Activated CD4-positive, alpha-beta T cell treated with anti-CD3 and anti-CD28 coated beads, Interleukin-2, amount 50 U/mL, for 16 hours (primary cell): ENCODE data around the gene DUSP15.
"Not testable (repeated sequence)": the region's sequence is repeated elsewhere in the genome, so short reads cannot be mapped to it uniquely, and the experiment has no call there.

Experiments
- DNase-seq: peaks from one replicate; pipeline ENCODE4 v3.0.0-alpha.2; 2020

Gene DUSP15, protein sequence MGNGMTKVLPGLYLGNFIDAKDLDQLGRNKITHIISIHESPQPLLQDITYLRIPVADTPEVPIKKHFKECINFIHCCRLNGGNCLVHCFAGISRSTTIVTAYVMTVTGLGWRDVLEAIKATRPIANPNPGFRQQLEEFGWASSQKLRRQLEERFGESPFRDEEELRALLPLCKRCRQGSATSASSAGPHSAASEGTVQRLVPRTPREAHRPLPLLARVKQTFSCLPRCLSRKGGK

DNA sequence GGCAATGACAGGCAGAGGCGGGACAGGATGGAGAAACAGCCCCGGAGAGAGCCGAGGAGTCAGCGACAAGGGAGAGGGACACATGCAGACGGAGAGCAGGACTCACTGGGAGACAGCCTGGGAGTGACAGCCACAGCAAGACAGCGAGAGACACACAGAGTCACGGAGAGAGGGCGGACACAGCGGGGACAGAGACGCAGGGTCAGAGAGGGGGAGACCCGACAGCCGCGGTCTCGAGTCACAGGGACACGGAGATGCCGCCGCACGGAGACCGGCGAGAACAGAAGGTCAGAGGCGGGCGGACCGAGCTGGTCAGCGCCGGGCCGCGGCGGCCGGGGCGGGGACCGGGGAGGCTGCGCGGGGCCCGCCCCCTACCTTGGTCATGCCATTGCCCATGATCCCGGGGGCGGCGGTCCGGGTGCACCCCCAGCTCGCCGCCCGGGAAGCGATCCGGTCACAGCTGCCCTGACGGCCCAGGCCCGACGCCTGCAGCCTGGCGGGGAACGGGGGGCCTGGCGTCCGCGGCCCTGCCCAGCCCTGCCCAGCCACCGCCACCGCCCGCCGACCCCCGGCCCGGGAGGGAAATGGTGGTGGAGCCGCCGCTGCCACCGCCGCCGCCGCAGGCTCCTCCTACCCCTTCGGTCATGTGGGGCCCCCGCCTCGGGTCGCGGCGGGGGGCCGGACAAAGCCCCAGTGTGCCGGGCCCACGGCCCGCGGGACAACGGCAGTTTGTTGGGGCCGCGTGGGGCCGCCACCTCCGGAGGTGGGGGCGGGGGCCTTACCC, at the start of gene DUSP15, which contains the start of gene TTLL9:
DUSP15 (minus strand) TSS at position 586 of the 784 bp plus-strand sequence; CDS start at position 396, 190 bp downstream.
TTLL9 (plus strand) TSS at position 693 of the 784 bp plus-strand sequence. CDS start 493 bp downstream, outside the sequence.
- no peak for DNase-seq

DNA sequence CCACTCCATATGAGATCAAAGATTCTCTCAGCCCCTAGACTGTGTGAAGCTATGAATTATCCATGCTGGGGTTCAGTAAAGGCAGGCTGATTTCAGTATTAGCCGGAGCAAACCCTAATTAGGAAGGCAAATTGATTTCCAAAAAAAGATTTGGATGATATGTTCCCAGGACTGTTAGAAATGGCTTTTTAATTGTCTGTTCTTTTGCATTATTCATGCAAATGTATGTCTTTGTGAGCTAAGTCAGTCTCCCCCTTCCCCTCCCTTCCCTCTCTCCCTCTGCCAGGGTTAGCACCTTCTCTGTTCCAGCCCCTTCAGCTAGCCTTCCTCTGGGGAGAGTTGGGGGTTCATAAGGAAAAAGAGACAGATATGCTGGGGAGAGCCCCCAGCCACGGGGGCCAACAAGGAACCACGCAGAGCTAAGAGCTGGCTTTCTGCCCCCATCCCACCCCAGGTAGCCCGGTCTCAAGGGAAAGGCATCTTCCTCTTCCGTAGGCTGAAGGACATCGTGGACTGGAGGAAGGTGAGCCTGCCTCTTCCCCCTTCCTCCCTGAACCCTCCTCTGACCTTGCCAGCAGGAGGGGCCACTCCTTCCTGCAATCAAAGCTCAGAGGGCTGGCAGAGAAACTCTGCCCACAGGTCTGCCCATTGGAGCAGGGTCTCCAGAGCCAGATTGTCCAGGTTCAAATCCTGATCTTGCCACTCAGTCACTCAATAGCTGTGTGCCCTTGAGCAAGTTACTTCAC, 49.3 kb upstream of the DUSP15 start:
- no peak for DNase-seq

DNA sequence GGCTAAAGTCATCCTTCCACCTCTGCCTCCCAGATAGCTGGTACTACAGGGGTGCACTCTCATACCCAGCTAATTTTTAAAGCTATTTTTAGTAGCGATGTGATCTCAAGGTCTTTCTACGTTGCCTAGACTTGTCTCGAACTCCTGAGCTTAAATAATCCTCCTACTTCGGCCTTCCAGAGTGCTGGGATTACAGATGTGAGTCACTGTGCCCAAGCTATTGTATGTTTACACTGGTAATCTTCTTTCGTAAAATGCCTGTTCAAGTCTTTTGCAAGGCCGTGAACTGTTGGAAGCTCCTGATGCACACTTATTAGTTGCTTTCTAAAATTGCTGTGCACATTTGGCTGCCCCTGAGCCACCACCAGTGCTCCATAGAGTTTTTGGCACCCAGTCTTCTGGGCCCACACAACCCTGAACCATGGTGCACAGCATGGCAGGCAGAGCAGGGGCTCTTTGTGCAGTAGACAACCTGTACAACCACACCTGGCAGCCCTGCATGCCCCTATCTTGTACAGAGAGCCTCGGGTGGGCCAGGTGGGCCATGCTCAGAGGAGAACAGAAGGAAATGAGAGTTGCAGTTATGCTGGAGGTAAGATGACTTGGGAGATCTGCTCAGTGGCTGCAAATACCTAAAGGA, 48.3 kb upstream of the DUSP15 start:
- DNase-seq = no peak

DNA sequence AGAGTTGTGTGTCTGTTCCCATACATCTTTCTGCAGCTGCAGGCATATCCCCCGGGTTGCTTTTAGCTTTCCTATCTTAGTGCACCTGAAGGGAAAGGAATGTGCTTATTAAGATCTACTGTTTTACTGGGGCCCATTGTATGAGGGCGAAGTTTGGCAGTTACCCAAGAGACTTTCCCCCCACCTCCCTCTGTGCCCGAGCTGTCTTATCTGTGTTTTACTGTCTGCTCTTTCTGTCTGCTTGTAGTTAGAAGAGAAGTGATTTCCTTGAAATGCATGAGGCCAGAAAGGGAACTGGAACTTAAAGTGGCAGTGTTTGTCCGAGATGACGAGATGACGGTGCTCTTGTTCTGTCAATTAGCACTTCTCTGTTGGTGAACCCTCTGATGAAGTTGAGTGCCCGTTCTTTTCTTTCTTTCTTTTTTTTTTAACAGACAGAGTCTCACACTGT, 47.7 kb upstream of the DUSP15 start:
- not testable (repeated sequence) for DNase-seq

DNA sequence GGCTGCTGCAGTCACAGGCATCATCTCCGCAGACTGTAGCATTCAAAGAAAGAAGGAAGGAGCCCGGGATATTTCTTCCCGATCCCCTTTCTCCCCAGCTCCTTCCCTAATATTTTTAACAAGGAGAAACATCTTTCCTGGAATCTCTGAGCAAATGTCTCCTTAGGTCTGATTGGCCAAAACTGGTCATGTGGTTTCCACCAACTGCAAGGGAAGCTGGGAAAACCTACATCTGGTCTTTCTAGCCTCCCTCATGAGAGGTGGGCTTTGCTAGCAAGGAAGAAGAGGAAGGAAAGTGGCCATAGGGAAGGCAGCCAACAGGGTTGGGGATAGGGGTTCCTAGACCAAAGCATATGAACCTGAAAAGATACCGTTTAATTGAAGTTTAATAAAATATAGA, 46.4 kb upstream of the DUSP15 start:
- DNase-seq = no peak

DNA sequence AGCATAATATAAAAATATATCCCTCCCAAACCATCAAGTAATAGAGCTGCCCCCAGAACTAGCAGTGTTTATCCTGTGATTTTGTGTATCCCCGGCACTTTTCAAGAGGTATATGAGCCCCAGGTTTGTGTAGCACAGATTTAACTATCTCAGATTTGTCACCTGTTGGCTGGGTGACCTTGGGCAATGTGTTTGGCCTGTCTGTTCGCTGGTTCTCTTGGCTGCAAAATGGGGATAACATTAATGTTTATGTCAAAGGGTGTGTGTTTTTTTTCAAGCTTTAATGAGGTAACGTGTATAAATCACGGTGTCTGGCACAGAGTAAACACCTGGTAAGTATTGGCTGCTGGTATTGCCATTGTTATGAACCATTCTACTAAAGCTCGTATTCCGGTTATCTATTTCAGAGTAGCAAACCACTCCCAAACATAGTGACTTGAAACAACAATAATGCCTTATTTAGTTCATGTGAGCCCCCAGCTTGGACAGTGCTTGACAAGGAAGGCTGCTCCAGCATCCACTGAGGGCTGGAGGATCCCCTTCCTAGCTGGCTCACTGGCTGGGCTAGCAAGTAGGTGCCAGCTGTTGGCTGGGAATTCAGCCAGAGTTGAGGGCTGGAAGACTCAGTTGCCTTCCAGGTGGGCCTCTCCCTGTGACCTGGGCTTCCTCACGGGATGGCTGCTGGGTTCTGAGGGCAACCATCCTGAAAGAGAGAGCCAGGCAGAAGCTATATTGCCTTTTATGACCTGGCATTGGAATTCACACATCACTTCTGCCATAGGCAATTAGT, 45.4 kb upstream of the DUSP15 start:
- no peak for DNase-seq

DNA sequence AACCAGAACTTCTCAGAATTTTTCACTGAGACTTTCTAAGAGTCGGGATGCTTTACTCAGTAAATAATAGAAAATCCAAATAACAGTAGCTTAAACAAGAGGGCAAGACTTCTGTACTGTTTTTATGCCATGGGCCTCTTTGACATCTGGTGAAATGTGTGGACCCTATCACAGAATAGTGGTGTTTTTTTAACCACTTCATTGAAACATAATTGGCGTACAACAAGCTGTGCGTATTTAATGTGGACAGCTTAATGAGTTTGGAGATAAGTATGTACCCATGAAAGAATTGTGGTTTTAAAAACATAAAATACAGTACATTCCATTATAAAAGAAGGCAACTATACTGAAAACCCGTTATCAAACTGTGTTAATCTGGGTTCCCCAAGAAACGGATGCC, 43.8 kb upstream of the DUSP15 start:
- no peak for DNase-seq

DNA sequence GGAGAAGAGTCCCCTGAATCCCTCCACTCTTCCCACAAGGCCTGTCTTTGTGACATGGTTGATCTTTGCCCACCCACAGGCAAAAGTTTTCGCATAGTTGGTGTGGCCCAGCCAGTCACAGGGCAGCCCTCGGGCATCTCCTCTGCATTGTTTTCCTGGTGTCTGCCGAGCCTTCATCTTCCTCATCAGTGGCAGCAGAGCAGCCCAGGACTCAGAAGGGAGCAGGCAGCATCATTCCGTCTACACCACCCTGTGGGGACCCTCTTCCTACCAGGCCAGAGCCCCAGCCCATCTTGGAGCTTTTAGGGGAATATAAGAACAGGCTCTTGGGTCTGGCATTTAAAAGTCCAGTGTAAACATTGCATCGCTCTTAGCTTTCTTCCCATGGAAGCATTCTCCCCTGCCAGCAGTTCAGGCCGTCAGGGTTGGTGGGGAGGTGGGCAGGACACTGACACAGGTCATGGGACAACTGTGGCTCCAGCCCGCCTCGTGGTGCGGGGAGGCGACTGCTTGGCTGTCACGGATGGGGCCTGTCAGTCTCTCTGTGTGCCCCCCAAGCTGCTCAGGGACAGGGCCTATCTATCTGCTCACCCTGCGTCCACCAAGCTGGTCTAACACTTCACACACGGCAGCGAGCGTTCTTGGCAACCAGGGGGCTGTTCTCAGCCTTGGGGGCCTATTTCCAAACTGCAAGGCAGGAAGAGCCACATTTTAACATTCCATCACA, 43.3 kb upstream of the DUSP15 start:
- DNase-seq = no peak

DNA sequence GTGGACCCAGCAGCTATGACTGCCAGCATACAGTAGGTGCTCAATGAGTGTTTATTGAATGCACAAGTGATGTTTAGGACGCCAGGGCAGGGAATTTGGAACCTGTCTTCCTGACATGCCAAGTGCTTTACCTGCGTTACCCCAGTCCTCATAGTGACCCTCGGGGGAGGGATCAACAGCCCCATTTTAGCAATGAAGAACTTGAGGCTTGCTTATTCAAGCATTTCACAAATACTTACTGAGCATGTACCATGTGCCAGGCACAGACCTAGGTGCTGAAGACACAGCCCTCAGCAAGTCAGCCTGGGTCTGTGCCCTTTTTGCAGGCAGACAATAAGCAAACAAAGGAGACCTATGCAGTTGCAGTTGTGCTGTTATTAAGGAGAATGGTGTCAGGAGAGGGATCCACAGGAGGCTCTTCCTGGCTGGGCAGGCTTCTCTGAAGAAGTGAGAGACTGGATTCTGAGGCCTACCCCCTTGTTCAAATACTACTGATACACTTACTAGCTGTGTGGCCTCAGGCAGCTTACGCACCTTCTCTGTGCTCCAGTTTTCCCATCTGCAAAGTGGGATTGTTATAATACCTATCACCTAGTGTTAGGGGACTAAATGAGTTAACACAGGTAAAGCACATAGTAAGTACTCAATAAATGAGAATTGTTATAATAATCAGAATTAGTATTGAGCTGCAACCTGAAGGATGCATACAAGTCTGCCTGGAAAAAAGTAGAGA, 39.9 kb upstream of the DUSP15 start:
- DNase-seq = no peak

DNA sequence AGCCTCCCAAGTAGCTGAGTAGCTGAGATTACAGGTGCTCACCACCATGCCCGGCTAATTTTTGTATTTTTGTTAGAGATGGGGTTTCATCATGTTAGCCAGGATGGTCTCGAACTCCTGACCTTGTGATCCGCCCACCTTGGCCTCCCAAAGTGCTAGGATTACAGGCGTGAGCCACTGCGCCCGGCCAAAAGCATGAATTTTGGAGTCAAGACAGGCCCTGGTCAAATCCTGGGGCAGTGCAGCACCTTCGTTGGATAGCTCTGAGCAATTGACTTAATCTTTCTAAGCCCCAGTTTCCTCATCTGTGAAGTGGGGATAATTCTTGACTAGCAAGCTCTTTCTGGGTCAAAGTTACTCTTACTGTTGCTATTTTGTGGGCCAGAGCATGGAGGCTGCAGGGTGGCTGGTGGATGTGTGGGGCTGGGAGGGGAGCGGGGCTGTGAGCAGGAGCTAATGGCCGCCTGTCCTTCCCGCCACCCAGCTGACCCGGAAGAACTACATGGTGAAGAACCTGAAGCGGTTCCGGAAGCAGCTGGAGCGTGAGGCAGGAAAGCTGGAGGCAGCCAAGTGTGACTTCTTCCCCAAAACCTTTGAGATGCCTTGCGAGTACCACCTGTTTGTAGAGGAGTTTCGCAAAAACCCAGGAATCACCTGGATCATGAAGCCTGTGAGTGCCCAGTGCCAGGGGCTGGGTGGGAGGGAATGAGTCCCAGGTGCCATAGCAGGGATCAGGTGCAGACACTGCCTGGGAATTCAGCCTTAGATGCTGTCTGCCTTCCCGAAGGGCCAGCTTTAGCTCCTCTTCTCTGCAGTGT, 39.1 kb upstream of the DUSP15 start:
- no peak for DNase-seq

DNA sequence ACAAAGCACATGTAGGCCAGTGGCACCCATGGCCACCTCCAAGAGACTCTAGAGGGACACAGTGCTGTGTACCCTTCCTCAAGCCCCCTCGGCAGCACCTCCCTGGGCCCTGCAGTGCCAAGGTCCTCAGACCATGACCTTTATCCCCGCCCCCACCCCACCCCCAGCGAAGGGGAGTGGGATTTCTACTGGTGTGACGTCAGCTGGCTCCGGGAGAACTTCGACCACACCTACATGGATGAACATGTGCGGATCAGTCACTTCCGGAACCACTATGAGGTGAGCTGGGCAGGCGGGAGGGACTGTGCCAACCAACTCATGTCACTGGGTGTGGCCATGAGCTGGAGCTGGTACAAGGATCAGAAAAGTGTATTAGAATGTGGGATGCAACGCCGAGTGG, 38.1 kb upstream of the DUSP15 start:
- DNase-seq = no peak

DNA sequence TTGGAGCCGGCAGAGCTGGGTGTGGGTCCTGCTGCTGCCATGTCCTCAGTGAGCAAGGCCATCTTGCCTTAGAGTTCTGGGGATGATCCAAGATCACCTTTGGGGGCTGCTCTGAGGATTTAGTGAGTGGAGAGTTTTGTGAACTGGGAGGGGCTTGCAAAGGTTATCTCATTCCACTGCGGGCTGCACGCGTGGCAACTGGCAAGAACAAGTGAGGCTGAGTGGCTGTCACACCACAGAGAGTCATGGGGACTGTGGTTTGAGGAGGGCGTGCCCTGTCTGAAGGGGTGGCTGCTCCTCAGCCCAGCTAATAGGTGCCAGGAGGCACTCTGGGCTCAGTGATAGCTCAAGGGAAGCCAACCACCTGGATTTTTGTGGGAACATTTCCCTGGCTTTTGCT, 37.7 kb upstream of the DUSP15 start:
- no peak for DNase-seq

DNA sequence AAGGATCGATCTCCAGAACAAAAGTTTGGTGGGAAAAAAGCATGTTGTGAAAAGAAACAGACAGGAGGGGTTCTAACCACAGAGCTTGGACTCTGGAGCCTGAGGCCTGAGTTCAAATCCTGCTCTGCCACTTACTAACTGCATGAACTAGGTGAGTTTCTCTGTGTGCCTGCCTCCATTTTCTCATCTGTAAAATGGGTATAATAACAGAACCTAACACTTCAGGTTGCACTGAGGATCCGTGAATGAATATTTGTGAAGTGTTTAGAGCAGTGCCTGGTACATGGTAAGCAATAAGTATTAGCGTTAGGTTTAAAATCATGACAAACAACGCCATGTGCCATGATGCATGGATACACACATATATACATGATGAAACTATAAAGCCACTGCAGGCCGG, 36.7 kb upstream of the DUSP15 start:
- DNase-seq = no peak

DNA sequence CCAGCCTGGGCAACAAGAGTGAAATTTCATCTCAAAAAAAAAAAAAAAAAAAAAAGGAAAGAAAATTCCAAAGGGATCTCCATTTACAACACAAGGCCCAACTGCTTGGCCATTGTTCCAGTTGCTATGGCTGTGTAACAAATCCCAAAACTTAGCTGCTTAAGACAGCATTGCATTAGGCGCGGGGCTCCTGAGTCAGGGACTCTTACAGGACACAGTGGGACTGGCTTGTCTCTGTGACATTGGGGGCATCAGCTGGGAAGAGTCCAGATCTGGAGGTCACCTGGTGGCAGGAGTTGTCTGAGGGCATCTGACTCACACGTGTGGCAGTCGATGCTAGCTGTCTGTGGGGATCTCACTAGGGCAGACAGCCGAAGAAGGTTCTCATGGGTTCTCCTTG, 35.7 kb upstream of the DUSP15 start:
- no peak for DNase-seq

DNA sequence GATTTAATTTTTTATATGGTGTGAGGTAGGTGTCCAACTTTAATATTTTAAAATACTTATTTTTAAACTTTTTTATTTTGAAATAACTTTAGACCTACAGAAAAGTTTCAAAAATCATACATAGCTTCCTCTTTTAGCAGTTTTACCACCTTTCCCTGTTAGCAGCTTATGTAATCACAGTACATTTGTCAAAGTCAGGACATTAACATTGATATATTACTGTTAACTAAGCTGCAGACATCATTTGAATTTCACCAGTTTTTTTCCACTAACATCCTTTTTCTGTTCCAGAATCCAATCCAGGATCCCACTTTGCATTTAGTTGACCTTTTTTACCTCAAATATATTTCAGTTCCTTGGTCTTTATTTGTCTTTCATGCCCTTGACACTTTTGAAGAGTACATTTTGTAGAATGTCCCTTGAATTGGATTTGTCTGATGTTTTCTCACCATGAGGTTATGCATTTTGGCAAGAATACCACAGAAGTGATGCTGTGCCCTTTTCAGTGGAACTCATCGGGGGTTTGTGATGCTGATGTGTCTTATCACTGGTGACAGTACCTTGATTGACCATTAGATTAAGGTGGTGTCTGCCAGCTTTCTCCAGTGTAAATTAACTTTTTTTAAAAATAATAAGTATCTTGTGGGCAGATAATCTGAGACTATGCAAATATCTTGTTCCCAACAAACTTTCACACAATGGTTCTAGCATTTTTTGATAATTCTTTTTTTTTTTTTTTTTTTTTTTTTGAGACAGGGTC, 33.5 kb upstream of the DUSP15 start:
- no peak for DNase-seq

DNA sequence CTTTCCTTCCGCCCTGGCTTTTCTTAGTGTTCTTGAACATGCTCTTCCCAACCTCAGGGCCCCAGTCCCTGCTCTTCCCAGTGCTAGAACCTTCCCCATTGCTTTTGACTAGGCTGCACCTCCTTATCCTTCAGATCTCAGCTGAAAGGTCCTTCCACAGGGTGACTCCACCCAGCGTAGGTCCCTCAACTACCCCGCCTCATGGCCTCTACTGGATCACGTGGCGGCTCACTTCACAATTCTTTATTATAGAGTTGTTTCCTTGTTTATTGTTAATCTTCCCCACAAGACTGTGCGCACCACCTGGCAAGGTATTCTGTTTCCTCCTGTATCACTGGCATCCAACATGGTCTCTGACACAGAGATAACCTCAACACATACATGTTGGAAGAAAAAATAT, 31.3 kb upstream of the DUSP15 start:
- DNase-seq = no peak

DNA sequence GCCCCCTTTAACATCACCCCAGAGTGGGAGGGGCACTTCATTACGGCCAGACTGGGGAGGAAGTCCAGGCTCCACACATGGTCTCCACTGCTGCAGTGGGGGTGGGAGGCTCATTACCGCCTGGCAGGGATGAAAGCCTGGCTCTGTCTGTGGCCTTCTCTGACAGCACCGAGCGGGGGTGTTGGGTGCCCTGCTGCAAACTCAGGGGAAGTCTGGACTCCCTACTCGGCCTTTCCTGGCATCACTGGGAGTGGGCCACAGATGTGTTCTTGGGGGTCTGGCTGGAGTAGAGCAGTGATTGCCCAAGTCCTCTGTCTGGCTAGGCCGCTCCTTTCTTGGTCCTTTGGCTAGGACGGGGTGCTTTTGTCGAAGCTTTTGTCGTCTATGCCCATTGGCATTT, 27.2 kb upstream of the DUSP15 start:
- DNase-seq = no peak

DNA sequence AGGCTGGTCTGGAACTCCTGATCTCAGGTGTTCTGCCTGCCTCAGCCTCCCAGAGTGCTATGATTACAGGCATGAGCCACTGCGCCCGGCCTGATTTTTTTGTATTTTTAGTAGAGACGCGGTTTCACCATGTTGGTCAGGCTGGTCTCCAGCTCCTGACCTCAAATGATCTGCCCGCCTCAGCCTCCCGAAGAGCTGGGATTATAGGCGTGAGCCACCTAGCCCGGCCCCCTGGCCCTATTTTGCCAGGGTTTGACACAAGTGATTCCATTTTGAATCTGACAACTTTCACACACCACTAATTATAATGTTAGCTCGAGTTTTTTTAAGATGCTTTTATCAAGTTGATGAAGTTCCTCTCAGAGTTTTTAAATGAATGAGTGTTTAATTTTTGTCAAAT, 25.7 kb upstream of the DUSP15 start:
- no peak for DNase-seq

DNA sequence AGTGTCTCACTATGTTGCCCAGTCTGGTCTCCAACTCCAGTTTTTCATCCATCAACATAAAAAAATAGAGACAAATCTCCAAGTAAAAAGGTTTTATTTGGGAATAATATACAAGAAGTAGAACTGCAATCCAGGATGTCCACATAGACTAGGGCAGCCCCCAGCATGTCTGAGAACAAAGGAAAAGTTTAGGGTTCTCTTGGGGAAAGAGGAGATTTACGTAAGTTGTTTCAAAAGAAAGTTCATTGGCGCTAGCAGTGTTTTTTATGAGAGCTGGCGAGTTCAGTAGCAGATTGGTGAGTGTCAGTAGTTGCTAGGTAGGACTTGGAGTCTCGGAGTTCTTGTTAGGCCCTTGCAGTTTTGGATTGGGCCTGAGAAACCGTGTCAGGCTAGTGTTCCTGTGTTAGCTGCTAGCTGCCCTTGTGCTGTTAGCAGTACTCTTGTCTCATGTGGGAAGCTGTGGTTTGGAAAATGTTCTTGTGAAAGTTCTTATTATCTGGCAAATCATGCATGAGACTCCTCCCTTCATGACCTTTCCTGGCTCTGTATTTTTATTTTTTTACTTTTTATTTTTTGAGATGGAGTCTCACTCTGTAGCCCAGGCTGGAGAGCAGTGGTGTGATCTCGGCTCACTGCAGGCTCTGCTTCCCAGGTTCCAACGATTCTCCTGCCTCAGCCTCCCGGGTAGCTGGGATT, 24.8 kb upstream of the DUSP15 start:
- peak; percentile 36 for DNase-seq
